OCI-LY7 (cell line): ENCODE measurements around the gene MCM5. TPM values are rescaled to one million over a fixed set of nuclear protein-coding genes. Genes with fewer than 3 reads are reported as not detected.

Experiments
- BruUV-seq: library from RNA; stranded (reverse); fragments of 400-500 nt; replicated peaks from 2 replicates; lab custom pipeline; 2021; lab: Mats Ljungman, UMichigan
- CTCF ChIA-PET: fragments of 300-600 bp; sonication (Branson Sonifier 250); formaldehyde crosslinking; loops from one replicate; lab custom pipeline; 2022; ENCODE audit warnings: antibody characterized with exemption; ENCODE audit not compliant: unreplicated experiment; lab: Charles Lee
- POLR2A ChIA-PET: fragments of 300-600 bp; sonication (Branson Sonifier 250); formaldehyde crosslinking; loops from one replicate; lab custom pipeline; 2022; ENCODE audit warnings: antibody characterized with exemption; lab: Charles Lee
- DNase-seq: peaks from one replicate; pipeline ENCODE4 v3.0.0-alpha.2; 2015; ENCODE audit warnings: low spot score
- H2AFZ ChIP-seq: fragments of 200-600 bp; sonication (generic), shearing (Covaris generic); 2 replicates; pipeline ENCODE4 v1.6.1; 2014; ENCODE audit warnings: mild to moderate bottlenecking, antibody characterized with exemption, low read length, moderate library complexity
- H3K27ac ChIP-seq: fragments of 200-600 bp; sonication (generic); 2 replicates; pipeline ENCODE4 v1.5.1; 2014; ENCODE audit warnings: mixed run types, low read depth, mild to moderate bottlenecking, moderate library complexity, low read length, inconsistent platforms; ENCODE audit not compliant: poor library complexity, severe bottlenecking
- H3K36me3 ChIP-seq: fragments of 200-600 bp; sonication (generic); 2 replicates; pipeline ENCODE4 v1.6.1; 2014; ENCODE audit warnings: mild to moderate bottlenecking, antibody characterized with exemption, low read length, moderate library complexity, mixed read lengths; ENCODE audit not compliant: insufficient read depth
- H3K4me1 ChIP-seq: fragments of 200-600 bp; sonication (generic); 2 replicates; pipeline ENCODE4 v1.5.1; 2014; ENCODE audit warnings: mild to moderate bottlenecking, low read length; ENCODE audit not compliant: insufficient read depth, poor library complexity, severe bottlenecking
- H3K4me2 ChIP-seq: fragments of 200-600 bp; sonication (generic); 2 replicates; pipeline ENCODE4 v1.6.1; 2014; ENCODE audit warnings: mild to moderate bottlenecking, low read length
- H3K4me3 ChIP-seq: fragments of 200-600 bp; sonication (generic); 2 replicates; pipeline ENCODE4 v1.5.1; 2014; ENCODE audit warnings: mild to moderate bottlenecking, low read depth, low read length; ENCODE audit not compliant: poor library complexity, severe bottlenecking
- H3K79me2 ChIP-seq: fragments of 200-600 bp; sonication (generic); 2 replicates; pipeline ENCODE4 v1.6.1; 2016; ENCODE audit warnings: low read depth, mild to moderate bottlenecking, low read length, moderate library complexity, mixed read lengths; ENCODE audit not compliant: insufficient read depth
- H3K9me2 ChIP-seq: fragments of 200-600 bp; sonication (generic); 2 replicates; pipeline ENCODE4 v1.6.1; 2016; ENCODE audit warnings: mild to moderate bottlenecking, low read length, mixed read lengths; ENCODE audit not compliant: insufficient read depth
- H3K9me3 ChIP-seq: fragments of 200-600 bp; sonication (generic); 2 replicates; pipeline ENCODE4 v1.6.1; 2014; ENCODE audit warnings: mild to moderate bottlenecking, mixed run types, low read length, mixed read lengths
- H4K20me1 ChIP-seq: fragments of 200-600 bp; sonication (generic); 2 replicates; pipeline ENCODE4 v1.6.1; 2014; ENCODE audit warnings: mild to moderate bottlenecking, antibody characterized with exemption, low read length, moderate library complexity, mixed read lengths; ENCODE audit not compliant: insufficient read depth
- CTCF ChIP-seq: fragments of 200-600 bp; sonication (generic); conservative IDR thresholded peaks from 2 replicates; pipeline ENCODE4 v1.5.1; 2014; ENCODE audit warnings: mild to moderate bottlenecking, antibody characterized with exemption, low read length, moderate library complexity, mixed read lengths
- EZH2phosphoT487 ChIP-seq: fragments of 200-600 bp; sonication (generic); IDR thresholded peaks from 2 replicates; pipeline ENCODE4 v1.6.1; 2018; ENCODE audit warnings: low read depth, borderline replicate concordance, mild to moderate bottlenecking, mixed run types, antibody characterized with exemption, low read length, moderate library complexity, mixed read lengths
- intact Hi-C: fragments of 100-400 bp; cut with micrococcal nuclease; formaldehyde crosslinking; loops from one replicate; pipeline ENCODE4 v1.10.0; 2022; ENCODE audit not compliant: unreplicated experiment
- total RNA-seq, 2 experiments: library from RNA; depleted of rRNA in 1 of 2; stranded (reverse); fragments of >200 nt in 1 of 2; shearing (Covaris generic) in 1 of 2; gene quantifications; 2 replicates each; pipeline ENCODE4 v1.2.3, GENCODE V29; 2014 to 2022

MCM5 gene
- total RNA-seq, 2 experiments from 2014 or later, result 242 to 360 TPM

DNA sequence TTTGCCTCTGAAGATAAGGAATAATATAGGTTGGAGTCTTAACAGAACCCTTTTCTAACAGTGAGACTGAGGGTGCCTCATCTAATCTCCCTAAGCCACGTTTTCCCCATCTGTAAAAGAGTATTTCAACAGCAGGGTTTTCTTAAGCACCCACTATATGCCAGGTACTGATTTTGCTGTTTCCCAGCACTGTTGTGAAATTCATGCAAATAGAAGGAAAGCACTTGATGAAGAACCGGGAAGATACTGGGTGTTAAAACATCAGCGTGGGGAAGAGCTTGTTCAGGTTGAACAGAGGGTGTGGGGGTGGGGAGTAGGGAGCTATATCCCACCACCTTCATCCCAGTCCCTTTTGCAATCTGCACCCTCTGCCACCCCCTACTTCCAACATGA lies 16.3 kb upstream of the MCM5 start:
- Histone ChIP-seq H3K79me2 (no peaks in the 10 kb centered on the region), H2AFZ (no peak overlapping the region), H3K4me2 (no peak overlapping the region), H3K9me3 (no peaks in the 10 kb centered on the region), H3K27ac (no peak overlapping the region), H4K20me1 (no peaks in the 10 kb centered on the region), H3K36me3 (no peaks in the 10 kb centered on the region), H3K9me2 (no peaks in the 10 kb centered on the region), H3K4me3 (no peak overlapping the region), H3K4me1 (peaks cover 28% of the 10 kb centered on the region)
- no peak for DNase-seq
- TF ChIP-seq EZH2phosphoT487 (no peak), CTCF (no peak)
- ChIA-PET CTCF (no interaction called here), POLR2A (no interaction called here)
- BruUV-seq, result no TSS peak
- intact Hi-C loops, result no loop called here

DNA sequence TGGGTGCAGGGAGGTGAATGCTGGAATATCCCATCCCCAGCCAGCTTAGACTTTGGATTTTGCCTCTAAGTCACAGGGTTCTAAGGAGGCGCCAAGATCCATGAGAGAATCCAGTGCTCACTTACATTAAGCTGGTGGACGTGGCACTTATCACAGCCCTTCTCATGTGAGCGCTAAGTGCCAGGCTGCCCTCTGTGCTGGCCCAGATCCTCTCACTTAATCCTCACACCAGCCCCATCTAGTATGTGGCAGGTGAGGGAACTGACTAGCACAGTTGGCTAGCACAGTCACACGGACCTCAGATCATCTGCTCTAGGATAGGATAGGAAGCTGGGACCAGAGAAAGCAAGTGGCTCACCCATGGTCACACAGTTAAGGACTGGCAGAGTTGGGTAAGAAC lies 15.4 kb upstream of the MCM5 start:
- no peaks in the 10 kb centered on the region for H4K20me1 ChIP-seq
- H3K9me2 ChIP-seq, result no peaks in the 10 kb centered on the region
- no peak overlapping the region for H3K4me3 ChIP-seq
- peak overlapping the region; percentile 39; the same call in 1 of the 2 replicates for H2AFZ ChIP-seq
- no peaks in the 10 kb centered on the region for H3K9me3 ChIP-seq
- no peak for DNase-seq
- no peak for TF ChIP-seq CTCF
- TF ChIP-seq EZH2phosphoT487, result no peak
- BruUV-seq, result no TSS peak
- POLR2A ChIA-PET, result interaction anchor here (1.1 kb wide), 1 partner anchor 16 kb away, joined by 3 read pairs; no protein-coding TSS in a partner anchor
- no peaks in the 10 kb centered on the region for H3K36me3 ChIP-seq
- intact Hi-C loops, result no loop called here
- H3K4me2 ChIP-seq, result no peak overlapping the region
- no peaks in the 10 kb centered on the region for H3K79me2 ChIP-seq
- H3K27ac ChIP-seq, result no peak overlapping the region
- H3K4me1 ChIP-seq, result peaks cover 25% of the 10 kb centered on the region
- CTCF ChIA-PET, result no interaction called here

GRCh38 chr22:35384975-35385588 lies 14.9 kb upstream of the MCM5 start:
- Histone ChIP-seq H3K79me2 (no peaks in the 10 kb centered on the region), H3K4me1 (peaks cover 25% of the 10 kb centered on the region), H3K4me3 (no peak overlapping the region), H3K4me2 (no peak overlapping the region), H4K20me1 (no peaks in the 10 kb centered on the region), H3K9me2 (no peaks in the 10 kb centered on the region), H3K27ac (no peak overlapping the region), H3K9me3 (no peaks in the 10 kb centered on the region), H2AFZ (peak overlapping the region; percentile 39), H3K36me3 (no peaks in the 10 kb centered on the region)
- TF ChIP-seq CTCF, result no peak
- POLR2A ChIA-PET, result interaction anchor here (0.7 to 1.1 kb wide), 2 partner anchors 17 to 185 kb away, joined by 3 to 7 read pairs; no protein-coding TSS in a partner anchor
- CTCF ChIA-PET, result no interaction called here
- intact Hi-C loops, result no loop called here
- DNase-seq, result no peak
- BruUV-seq, result no TSS peak
